IMR-90 (cell line): Measurements from ENCODE around the gene HSD17B8. TPM values are rescaled to one million over a fixed set of nuclear protein-coding genes. Genes with fewer than 3 reads are reported as not detected.
"Not testable (repeated sequence)": the region's sequence is repeated elsewhere in the genome, so short reads cannot be mapped to it uniquely, and the experiment has no call there.

Experiments
- ATAC-seq: fragments of 200-7000 bp; cut with Tn5 transposase; 2 replicates; pipeline ENCODE4 v1.9.1; 2020; ENCODE audit warnings: low read depth, mild to moderate bottlenecking, moderate library complexity
- BruUV-seq: library from RNA; stranded (reverse); fragments of 400-500 nt; replicated peaks from 2 replicates; lab custom pipeline; 2021; lab: Mats Ljungman, UMichigan
- CTCF ChIA-PET: fragments of 300-600 bp; formaldehyde crosslinking; extraction: SDS; loops from one replicate; lab custom pipeline; 2021; ENCODE audit warnings: antibody characterized with exemption; lab: Yijun Ruan, JAX
- POLR2A ChIA-PET: fragments of 300-600 bp; sonication (Branson Sonifier 250); formaldehyde crosslinking; loops from one replicate; lab custom pipeline; 2022; ENCODE audit warnings: antibody characterized with exemption; ENCODE audit not compliant: unreplicated experiment; lab: Charles Lee
- DNase-seq: peaks from one replicate; pipeline ENCODE4 v3.0.0; 2013
- H2AFZ ChIP-seq: replicated peaks from 2 replicates; pipeline ENCODE3; 2013; ENCODE audit warnings: low read length, mild to moderate bottlenecking; ENCODE audit not compliant: poor library complexity
- H2AK5ac ChIP-seq: 2 replicates; pipeline ENCODE4 v1.6.1; 2013; ENCODE audit warnings: low read depth, low read length, inconsistent platforms
- H2AK9ac ChIP-seq: replicated peaks from 2 replicates; pipeline ENCODE3; 2013; ENCODE audit warnings: mild to moderate bottlenecking, low read depth, low read length, moderate library complexity; ENCODE audit not compliant: poor library complexity
- H2BK120ac ChIP-seq: 2 replicates; pipeline ENCODE4 v1.6.1; 2013; ENCODE audit warnings: low read depth, low read length, inconsistent platforms
- H2BK15ac ChIP-seq: 3 replicates; pipeline ENCODE4 v1.6.1; 2013; ENCODE audit warnings: low read depth, low read length, inconsistent platforms
- H2BK20ac ChIP-seq: 2 replicates; pipeline ENCODE4 v1.6.1; 2013; ENCODE audit warnings: low read depth, mild to moderate bottlenecking, inconsistent platforms, low read length, moderate library complexity
- H2BK5ac ChIP-seq: 2 replicates; pipeline ENCODE4 v1.6.1; 2013; ENCODE audit warnings: mild to moderate bottlenecking, low read depth, low read length, inconsistent platforms; ENCODE audit not compliant: poor library complexity, severe bottlenecking
- H3K14ac ChIP-seq: replicated peaks from 2 replicates; pipeline ENCODE4 v1.6.1; 2013; ENCODE audit warnings: low read depth, low read length, inconsistent platforms
- H3K18ac ChIP-seq: 2 replicates; pipeline ENCODE4 v1.6.1; 2013; ENCODE audit warnings: low read depth, low read length, control low read depth
- H3K23ac ChIP-seq: 2 replicates; pipeline ENCODE4 v1.6.1; 2013; ENCODE audit warnings: low read depth, low read length, inconsistent platforms
- H3K27ac ChIP-seq: 2 replicates; pipeline ENCODE4 v1.5.1; 2013; ENCODE audit warnings: mild to moderate bottlenecking, control low read depth, low read length; ENCODE audit not compliant: insufficient read depth
- H3K27me3 ChIP-seq: 2 replicates; pipeline ENCODE4 v1.6.1; 2013; ENCODE audit warnings: low read length; ENCODE audit not compliant: control insufficient read depth, insufficient read depth
- H3K36me3 ChIP-seq: 2 replicates; pipeline ENCODE4 v1.6.1; 2013; ENCODE audit warnings: low read length, mixed read lengths; ENCODE audit not compliant: control insufficient read depth, insufficient read depth
- H3K4ac ChIP-seq: 2 replicates; pipeline ENCODE4 v1.6.1; 2013; ENCODE audit warnings: low read depth, low read length, inconsistent platforms
- H3K4me1 ChIP-seq: 2 replicates; pipeline ENCODE4 v1.6.1; 2013; ENCODE audit warnings: low read length, mixed read lengths; ENCODE audit not compliant: control insufficient read depth, insufficient read depth
- H3K4me2 ChIP-seq: 2 replicates; pipeline ENCODE4 v1.6.1; 2013; ENCODE audit warnings: low read depth, mild to moderate bottlenecking, control low read depth, low read length, moderate library complexity
- H3K4me3 ChIP-seq: 2 replicates; pipeline ENCODE4 v1.5.1; 2013; ENCODE audit warnings: low read depth, mild to moderate bottlenecking, control low read depth, low read length, moderate library complexity; ENCODE audit not compliant: insufficient read depth
- H3K56ac ChIP-seq: 2 replicates; pipeline ENCODE4 v1.6.1; 2013; ENCODE audit warnings: low read length, inconsistent platforms; ENCODE audit not compliant: insufficient read depth; ENCODE audit errors: extremely low read depth
- H3K79me1 ChIP-seq, 2 experiments: 2 replicates each; pipeline ENCODE4 v1.6.1; 2013; ENCODE audit warnings: low read length in 2 of 2, inconsistent platforms in 1 of 2, low read depth in 1 of 2
- H3K9ac ChIP-seq: 2 replicates; pipeline ENCODE4 v1.6.1; 2013; ENCODE audit warnings: low read depth, low read length, control low read depth
- H3K9me1 ChIP-seq: 2 replicates; pipeline ENCODE4 v1.6.1; 2013; ENCODE audit warnings: low read length, inconsistent platforms; ENCODE audit not compliant: insufficient read depth
- H3K9me3 ChIP-seq: 2 replicates; pipeline ENCODE4 v1.6.1; 2013; ENCODE audit warnings: low read length; ENCODE audit not compliant: control insufficient read depth, insufficient read depth
- H4K20me1 ChIP-seq: 2 replicates; pipeline ENCODE4 v1.6.1; 2013; ENCODE audit warnings: low read length, inconsistent platforms; ENCODE audit not compliant: insufficient read depth
- H4K5ac ChIP-seq: 2 replicates; pipeline ENCODE4 v1.6.1; 2013; ENCODE audit warnings: mild to moderate bottlenecking, low read depth, low read length, control low read depth
- H4K8ac ChIP-seq, 2 experiments: 2 replicates each; pipeline ENCODE4 v1.6.1; 2013; ENCODE audit warnings: low read depth in 2 of 2, low read length in 2 of 2, control low read depth in 1 of 2, inconsistent platforms in 1 of 2
- H4K91ac ChIP-seq: 2 replicates; pipeline ENCODE4 v1.6.1; 2013; ENCODE audit warnings: low read depth, low read length, inconsistent platforms; ENCODE audit not compliant: insufficient read depth
- CEBPB ChIP-seq: IDR thresholded peaks from 2 replicates; pipeline ENCODE4 v1.6.1; 2012; ENCODE audit warnings: low read depth, low read length, improper control_type of control experiment
- POLR2A ChIP-seq: IDR thresholded peaks from 2 replicates; pipeline ENCODE4 v1.6.1; 2012; ENCODE audit warnings: mild to moderate bottlenecking, low read depth, low read length
- RAD21 ChIP-seq: IDR thresholded peaks from 2 replicates; pipeline ENCODE4 v1.6.1; 2012; ENCODE audit warnings: low read length, improper control_type of control experiment
- RFX5 ChIP-seq: IDR thresholded peaks from 2 replicates; pipeline ENCODE4 v1.8.0; 2012; ENCODE audit warnings: low read depth, mild to moderate bottlenecking, low read length, moderate library complexity
- USF2 ChIP-seq: fragments of 150-350 bp; IDR thresholded peaks from 2 replicates; pipeline ENCODE4 v1.6.1; 2017; ENCODE audit warnings: mild to moderate bottlenecking, antibody characterized with exemption, low read length, low read depth
- WGBS, 2 experiments: methylation state at CpG; one replicate each; pipeline versions ENCODE4 v1.1.5 to v1.1.7; 2013; ENCODE audit warnings: missing lambda C conversion rate in 2 of 2; ENCODE audit not compliant: insufficient read length in 1 of 2; ENCODE audit errors: extremely low coverage in 2 of 2; 5-methylcytosine and 5-hydroxymethylcytosine counted together
- dilution Hi-C: fragments of 300-500 bp; cut with HindIII; formaldehyde crosslinking; loops from one replicate; pipeline ENCODE4 v1.14.3; 2018; ENCODE audit warnings: low sequenced_read_pairs; ENCODE audit not compliant: unreplicated experiment
- in situ Hi-C: fragments of 300-500 bp; cut with MboI; formaldehyde crosslinking; loops from 3 replicates; pipeline ENCODE4 v1.14.3; 2019; ENCODE audit warnings: low sequenced_read_pairs, inconsistent platforms, mixed read lengths
- intact Hi-C: fragments of 100-400 bp; cut with micrococcal nuclease; formaldehyde crosslinking; loops from 2 replicates; pipeline ENCODE4 v1.10.0; 2022
- polyA plus RNA-seq, 3 experiments: library from polyadenylated mRNA; depleted of rRNA; stranded (reverse); fragments of >200 nt; gene quantifications; 2 replicates each; pipeline ENCODE4 v1.2.3, GENCODE V29; 2012; ENCODE audit warnings: low replicate concordance in 1 of 3
- total RNA-seq: library from RNA; depleted of rRNA; stranded (reverse); fragments of >200 nt; gene quantifications from 2 replicates; pipeline ENCODE4 v1.2.3, GENCODE V29; 2012

HSD17B8 gene
- total and polyA plus RNA-seq, 2 of the 4 experiments (the other 2 are of a cell fraction): 1.6 to 4.3 TPM

GRCh38 chr6:33217681-33218080 lies 13.2 kb downstream of the HSD17B8 start:
- Histone ChIP-seq H3K56ac (no peak overlapping the region), H3K9me3 (no peaks in the 10 kb centered on the region), H3K27me3 (peaks cover 21% of the 10 kb centered on the region), H2AK5ac (no peak overlapping the region), H3K9me1 (no peaks in the 10 kb centered on the region), H3K4me1 (peaks cover 2% of the 10 kb centered on the region; the same call in 1 of the 2 replicates), H2AK9ac (no peak overlapping the region), H3K9ac (no peak overlapping the region), H3K4me2 (no peak overlapping the region), H3K14ac (no peak overlapping the region), H2BK120ac (no peak overlapping the region), H4K8ac (no peak overlapping the region), H2AFZ (no peak overlapping the region), H2BK15ac (no peak overlapping the region), H3K4ac (no peak overlapping the region), H3K18ac (no peak overlapping the region), H2BK5ac (no peak overlapping the region), H4K5ac (no peak overlapping the region), H3K4me3 (no peak overlapping the region), H4K91ac (no peak overlapping the region), H4K20me1 (no peaks in the 10 kb centered on the region), H2BK20ac (no peak overlapping the region), H3K79me1 (no peaks in the 10 kb centered on the region), H3K23ac (no peak overlapping the region), H3K27ac (no peak overlapping the region), H3K36me3 (no peaks in the 10 kb centered on the region)
- ChIA-PET POLR2A (no interaction called here), CTCF (no interaction called here)
- BruUV-seq: no TSS peak
- no CpG with 5 or more reads among the region's 3 CpGs for WGBS, 2 experiments
- DNase-seq (no peak), ATAC-seq (no peak)
- in situ Hi-C loops: no loop called here
- dilution Hi-C loops: no loop called here
- no peak for TF ChIP-seq POLR2A
- no peak for TF ChIP-seq RFX5
- TF ChIP-seq CEBPB: no peak
- TF ChIP-seq USF2: no peak
- TF ChIP-seq RAD21: no peak
- intact Hi-C loops: no loop called here

- no CpG with 5 or more reads among the region's 14 CpGs for WGBS, 2 experiments
- intact Hi-C loops, BruUV-seq, H3K4ac ChIP-seq, H2BK120ac ChIP-seq, H4K91ac ChIP-seq, H3K79me1 ChIP-seq, H3K9me1 ChIP-seq, H2BK20ac ChIP-seq, H3K56ac ChIP-seq, in situ Hi-C loops, H3K27ac ChIP-seq, H4K8ac ChIP-seq, H4K20me1 ChIP-seq, H3K4me3 ChIP-seq, H4K5ac ChIP-seq, H3K18ac ChIP-seq, CTCF ChIA-PET, H3K9ac ChIP-seq, H2BK5ac ChIP-seq, H2AK5ac ChIP-seq, DNase-seq, H3K36me3 ChIP-seq, H2AFZ ChIP-seq, H2BK15ac ChIP-seq, H3K4me2 ChIP-seq, ATAC-seq, H3K14ac ChIP-seq, H3K23ac ChIP-seq, POLR2A ChIA-PET, H3K4me1 ChIP-seq, H3K9me3 ChIP-seq, H2AK9ac ChIP-seq, dilution Hi-C loops: not testable (repeated sequence)
- peaks cover 20% of the 10 kb centered on the region for H3K27me3 ChIP-seq
Measured at GRCh38 chr6:33226503-33227120, 22.2 kb downstream of the HSD17B8 start.
